CMK (cell line): ENCODE data around the gene TMC4.

Source experiments
- DNase-seq: peaks from one replicate; pipeline ENCODE4 v3.0.0-alpha.2; 2010; ENCODE audit warnings: low read depth

Gene TMC4

DNA sequence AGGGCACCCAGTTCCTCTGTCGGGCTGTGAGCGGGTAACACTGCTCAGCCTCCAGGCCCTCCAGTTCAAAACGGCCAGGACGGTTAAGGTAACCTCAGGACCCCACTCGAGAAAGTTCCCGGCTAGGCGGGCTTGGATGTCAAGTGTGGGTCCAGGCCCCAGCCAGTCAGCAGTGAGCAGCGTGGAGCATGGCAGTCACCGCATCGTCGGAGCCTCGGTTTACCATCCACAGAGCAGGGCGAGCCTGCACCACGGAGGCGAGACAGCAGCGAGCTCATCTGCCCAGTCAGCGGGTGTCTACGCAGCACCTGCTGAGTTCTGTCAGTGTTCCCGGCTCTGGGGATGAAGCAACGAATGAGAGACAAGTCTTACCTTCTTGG is 43.4 kb downstream of the TMC4 start:
- DNase-seq, result no peak

- DNase-seq, result no peak
These were observed 44.0 kb downstream of the TMC4 start for GRCh38 chr19:54128796-54129616.

DNA sequence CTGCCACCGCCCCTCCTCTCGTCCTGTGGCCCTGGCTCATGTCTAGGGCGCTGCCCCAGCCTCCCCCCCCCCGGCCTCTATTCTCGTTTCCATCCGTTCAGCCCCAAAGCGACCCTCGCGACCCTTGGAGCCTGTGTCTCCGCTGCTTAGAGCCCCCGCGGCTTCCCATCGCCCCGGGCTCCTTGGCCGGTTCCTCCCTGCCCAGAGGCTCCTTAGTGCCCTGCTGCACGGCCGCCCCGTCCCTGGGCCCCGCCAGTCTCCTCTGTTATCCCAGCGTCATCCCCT is 44.6 kb downstream of the TMC4 start:
- no peak for DNase-seq

DNA sequence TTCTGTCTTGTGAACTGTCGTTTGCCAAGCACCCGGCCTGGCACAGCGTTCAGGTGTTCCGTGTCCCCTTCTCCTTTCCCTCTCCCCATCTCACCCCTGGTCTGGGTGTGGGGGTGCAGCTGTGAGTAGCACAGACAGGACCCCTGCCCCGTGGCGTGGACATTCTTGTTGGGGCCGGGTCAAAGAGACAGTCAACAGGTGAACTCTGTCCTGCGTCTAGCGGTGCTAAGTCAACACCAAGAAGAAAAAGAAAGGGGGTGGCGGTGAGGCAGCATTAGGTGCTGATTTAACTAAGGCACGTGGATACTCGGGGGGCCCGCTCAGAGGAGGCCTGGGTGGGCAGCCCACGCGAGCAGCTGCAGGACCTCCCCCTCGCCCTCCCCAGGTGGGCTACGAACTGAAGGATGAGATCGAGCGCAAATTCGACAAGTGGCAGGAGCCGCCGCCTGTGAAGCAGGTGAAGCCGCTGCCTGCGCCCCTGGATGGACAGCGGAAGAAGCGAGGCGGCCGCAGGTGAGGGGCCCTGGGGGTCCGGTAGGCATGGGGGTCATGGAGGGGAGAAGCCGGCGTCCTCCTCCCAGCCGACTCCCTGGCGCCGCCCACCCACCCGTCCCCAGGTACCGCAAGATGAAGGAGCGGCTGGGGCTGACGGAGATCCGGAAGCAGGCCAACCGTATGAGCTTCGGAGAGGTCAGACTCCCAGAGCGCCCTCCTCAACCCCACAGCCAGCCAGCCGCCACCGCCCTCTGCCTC is 45.1 kb downstream of the TMC4 start:
- DNase-seq, result no peak

GRCh38 chr19:54125713-54126112 is 47.2 kb downstream of the TMC4 start:
- no peak for DNase-seq

DNA sequence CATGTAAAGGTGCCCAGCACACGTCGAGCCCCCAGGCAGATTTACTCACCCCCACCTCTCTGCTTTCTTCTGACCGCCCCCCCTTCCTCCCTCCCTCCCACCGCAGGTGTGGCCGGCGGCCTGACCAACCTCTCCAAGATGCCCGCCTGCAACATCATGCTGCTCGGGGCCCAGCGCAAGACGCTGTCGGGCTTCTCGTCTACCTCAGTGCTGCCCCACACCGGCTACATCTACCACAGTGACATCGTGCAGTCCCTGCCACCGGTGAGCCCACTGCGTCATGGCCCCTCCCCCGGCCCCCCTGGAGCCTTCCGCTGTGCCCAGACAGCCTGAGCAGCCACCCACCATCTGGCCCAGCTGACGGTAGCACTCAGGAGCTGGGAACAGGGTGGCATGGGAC is 48.6 kb downstream of the TMC4 start:
- DNase-seq, result no peak

DNA sequence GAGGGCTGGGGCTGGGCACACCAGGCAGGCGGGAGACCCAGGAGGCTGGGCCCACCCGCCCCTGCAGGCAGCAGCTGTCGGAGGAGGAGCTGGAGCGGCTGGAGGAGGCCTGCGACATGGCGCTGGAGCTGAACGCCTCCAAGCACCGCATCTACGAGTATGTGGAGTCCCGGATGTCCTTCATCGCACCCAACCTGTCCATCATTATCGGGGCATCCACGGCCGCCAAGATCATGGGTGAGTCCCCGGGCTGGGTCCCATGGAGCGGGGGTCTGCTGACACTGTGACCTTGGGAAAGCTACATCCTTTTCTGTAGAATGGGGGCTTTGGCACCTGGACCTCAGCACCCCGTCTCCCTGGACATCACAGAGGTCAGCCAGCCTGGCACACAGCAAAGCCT is 49.3 kb downstream of the TMC4 start:
- DNase-seq, result no peak

DNA sequence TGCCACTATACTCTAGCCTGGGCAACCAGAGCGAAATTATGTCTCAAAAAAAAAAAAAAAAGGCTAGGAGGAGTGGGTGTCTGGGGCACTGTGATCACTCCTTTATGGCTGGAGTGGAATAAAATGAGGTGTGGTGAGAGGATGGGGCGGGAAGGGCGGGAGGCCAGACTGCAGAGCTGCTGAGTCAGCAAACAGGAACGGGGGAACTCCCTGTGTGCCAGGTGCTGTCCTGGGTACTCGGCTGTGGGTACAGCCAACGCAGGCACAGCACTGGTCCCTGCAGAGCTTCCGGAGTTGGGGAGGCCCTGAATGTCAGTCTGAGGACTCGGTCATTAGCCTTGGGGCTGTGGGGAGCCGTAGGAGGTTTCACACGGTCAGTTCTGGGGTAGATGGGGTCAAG is 51.7 kb downstream of the TMC4 start:
- DNase-seq, result no peak

DNA sequence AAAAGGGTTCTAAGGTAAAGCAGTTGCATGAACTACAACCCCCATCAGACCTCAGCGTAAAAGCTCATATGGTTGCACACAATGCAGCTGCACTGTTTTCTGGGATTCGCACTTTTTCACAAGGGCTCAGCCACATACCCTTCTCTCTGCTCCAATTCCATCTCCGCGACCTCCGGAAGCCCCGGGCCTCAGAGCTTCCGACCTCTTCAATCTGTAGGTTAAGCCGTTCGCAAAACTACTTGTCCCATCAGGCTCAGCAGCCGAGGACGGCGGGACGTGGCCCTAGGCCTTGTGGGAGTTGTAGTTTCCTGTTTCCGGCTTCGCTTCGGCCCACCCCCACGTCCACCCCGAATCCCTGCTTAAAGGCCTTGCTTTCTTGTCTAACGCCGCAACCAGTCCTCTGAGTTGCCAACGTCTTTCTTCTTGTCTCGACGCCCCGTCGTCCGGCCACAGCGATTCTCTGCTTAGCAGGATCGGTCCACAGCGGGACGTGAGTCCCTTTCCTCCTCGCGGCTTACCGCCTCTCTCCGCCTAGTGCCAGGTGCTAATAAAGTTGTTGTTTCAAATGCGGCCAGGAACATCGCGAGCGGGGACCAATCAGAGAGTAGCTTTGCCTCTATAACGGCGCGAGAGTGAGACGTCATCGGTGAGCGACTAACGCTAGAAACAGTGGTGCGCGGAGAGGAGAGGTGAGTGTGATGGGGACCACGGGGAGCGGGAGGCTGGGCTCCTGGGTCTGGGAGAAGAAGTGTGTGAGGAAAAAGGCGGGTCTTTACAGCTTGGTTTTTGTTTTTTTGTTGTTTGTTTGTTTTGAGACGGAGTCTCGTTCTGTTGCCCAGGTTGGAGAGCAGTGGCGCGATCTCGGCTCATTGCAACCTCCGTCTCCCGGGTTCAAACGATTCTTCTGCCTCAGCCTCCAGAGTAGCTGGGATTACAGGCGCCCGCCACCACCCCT is 57.6 kb downstream of the TMC4 start, which contains the start of the genes PRPF31 and TFPT:
PRPF31 (plus strand) TSS at position 646 of the 955 bp plus-strand sequence. CDS start 2,525 bp downstream, outside the sequence.
TFPT (minus strand) TSS at position 549 of the 955 bp plus-strand sequence; CDS start at position 161, 388 bp downstream.
- DNase-seq, result peak; percentile 92

DNA sequence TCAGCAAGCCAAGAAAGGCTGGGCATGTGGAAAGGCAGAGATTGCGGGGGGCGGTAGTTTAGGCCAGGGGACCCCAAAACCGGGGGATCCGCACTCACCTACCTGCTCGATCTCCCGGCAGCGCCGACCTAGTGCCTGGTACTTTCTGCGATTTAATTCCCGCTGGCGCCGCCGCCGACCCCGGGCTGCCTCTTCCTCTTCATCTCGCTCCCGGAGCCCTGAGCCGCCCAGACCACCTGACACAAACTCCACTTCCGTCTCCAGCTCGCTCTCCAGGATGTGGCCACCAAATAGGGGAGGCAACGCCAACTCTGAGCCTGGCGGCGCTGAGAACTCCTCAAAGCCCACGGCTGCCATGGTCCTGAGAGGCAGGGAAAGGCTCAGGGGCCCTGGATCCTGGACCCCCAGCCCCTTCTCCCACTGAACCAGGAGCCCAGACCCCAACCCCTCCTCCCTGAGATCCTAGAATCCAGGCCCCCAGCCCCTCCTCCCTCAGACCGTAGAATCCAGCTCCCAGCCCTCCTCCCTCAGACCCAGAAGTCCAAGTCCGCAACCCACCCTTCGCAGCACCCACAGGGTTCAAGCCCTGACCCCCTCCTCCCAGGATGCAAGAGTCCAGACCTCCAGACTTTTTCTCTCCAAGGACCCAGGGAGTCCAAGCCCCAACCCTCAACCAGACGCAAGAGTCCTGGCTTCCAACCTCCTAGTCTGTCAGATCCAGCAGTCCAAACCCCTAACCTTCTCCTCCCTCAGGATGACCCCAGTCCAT is 58.4 kb downstream of the TMC4 start:
- peak; percentile 54 for DNase-seq
